ENCODE results near the gene OMP.
A peak's percentile ranks its signal among the peaks of the same experiment; 100 is the strongest.

OMP gene

DNA sequence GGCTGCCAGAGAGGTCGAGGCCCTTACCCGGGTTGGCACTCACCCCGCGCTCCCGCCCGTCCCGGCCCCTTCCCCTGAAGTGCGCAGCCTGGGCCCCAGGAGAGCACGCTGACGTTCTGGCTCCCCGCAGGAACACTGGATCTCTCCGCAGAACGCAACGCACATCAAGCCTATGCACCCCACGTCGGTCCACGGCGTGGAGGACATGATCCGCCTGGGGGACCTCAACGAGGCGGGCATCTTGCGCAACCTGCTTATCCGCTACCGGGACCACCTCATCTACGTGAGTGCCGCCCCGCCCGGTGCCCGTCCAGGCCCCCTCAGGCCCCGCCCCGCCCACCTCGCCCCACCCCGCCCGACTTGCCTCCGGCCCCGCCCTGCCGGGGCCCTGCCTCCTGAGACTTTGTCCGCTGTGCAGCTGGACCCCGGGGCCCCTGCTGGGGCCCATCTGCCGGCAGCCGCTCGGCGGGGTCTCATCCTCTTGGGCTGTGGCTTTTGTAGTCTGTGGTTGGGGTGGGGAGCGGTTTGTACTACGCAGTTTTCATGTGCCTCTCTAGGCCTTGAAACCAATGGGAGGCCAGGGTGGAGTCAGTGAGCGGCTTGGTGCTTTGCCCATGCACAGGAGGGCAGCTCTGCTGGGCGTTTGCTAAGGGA, 45.2 kb downstream of the OMP start:
- Histone ChIP-seq H3K36me3 (no peaks in the 10 kb centered on the region), H3K9me3 (no peaks in the 10 kb centered on the region), H3K9ac (no peak overlapping the region), H4K20me1 (no peaks in the 10 kb centered on the region), H3K4me1 (peaks cover 77% of the 10 kb centered on the region), H3K4me2 (peak overlapping the region; percentile 94), H3K4me3 (no peak overlapping the region), H3K27me3 (no peaks in the 10 kb centered on the region), H3K27ac (0 out of 2 replicates have a peak overlapping the region, but pooled peaks have one; percentile 35)
- peak; percentile 73 for TF ChIP-seq Cebpa-rat (IDR thresholded peaks at IDR 0.05)

DNA sequence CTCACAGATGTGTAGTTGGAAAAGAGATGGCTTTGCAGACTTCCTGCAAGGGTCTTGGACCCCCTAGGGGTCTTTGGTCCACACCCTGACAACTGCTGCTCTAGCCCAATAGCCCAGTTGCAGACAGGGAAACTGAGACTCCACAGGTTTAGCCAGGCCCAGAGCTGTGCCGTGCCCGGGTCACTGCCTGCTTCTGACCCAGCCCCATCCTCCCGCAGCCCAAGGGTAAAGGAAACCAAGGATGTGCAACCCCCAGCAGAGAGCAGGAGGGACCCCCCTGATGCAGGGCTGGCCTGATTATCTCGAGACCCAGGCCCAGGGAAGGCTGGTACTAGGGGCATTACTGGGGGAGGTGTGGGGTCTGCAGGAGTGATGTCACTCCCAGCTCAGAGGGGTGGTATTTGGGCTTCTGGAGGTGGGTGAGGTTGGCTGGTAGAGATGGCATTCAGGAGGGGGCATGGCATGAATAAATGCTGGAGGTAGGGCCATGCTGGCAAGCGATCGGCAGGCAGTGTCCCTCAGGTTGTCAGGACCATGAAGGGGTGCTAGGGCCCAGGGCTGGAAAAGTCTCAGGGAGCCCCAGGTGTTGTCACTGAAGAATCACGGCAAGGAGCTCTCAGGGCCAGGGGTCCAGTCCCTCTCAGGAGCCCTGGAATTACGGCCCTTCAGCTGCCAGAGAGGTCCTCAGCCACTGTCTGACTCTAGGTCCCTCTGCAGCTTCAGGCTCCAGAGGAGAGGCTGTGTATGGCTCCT, 46.5 kb downstream of the OMP start:
- H3K27ac ChIP-seq, result no peak overlapping the region; the same call in 1 of the 2 replicates
- H3K36me3 ChIP-seq, result no peaks in the 10 kb centered on the region
- peak overlapping the region; percentile 94 for H3K4me2 ChIP-seq
- H3K4me3 ChIP-seq, result no peak overlapping the region
- H3K9ac ChIP-seq, result no peak overlapping the region
- TF ChIP-seq Cebpa-rat (IDR thresholded peaks at IDR 0.05), result no peak
- H4K20me1 ChIP-seq, result no peaks in the 10 kb centered on the region
- H3K9me3 ChIP-seq, result no peaks in the 10 kb centered on the region
- H3K27me3 ChIP-seq, result no peaks in the 10 kb centered on the region
- H3K4me1 ChIP-seq, result peaks cover 78% of the 10 kb centered on the region

DNA sequence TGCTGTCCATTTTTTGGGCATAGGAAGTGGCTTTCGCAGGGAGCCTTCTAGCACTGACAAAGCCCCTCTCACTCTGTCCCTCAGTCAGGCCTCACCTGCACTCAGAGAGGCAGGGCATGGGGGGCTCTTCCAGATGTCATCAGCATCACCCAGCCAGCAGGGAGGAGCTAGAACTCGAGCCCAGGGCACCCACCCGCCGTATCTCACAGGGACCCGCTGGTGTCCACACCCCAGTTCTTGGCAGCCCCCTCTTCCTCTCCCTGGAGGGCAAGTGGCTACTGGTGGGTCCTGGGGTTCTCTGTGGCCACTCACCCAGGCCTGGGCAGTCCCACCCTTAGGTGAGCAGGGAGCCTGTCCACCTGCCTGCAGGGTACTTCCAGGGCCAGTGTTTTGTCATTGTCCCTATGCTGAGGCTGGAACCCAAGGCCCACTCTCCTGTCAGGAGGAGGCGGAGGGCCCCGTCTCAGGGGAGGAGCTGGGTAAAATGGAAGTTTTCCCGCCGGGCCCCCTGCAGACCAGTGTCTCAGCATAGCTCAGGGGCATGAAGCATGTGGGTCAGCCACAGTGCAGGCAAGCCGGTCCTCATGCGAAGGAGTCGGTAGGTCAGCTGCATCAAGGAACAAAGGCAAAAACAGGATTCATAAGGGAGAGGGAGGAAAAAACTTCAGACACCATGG, 47.2 kb downstream of the OMP start:
- no peaks in the 10 kb centered on the region for H3K9me3 ChIP-seq
- H3K27me3 ChIP-seq, result no peaks in the 10 kb centered on the region
- H3K4me3 ChIP-seq, result no peak overlapping the region
- H3K27ac ChIP-seq, result no peak overlapping the region
- no peaks in the 10 kb centered on the region for H4K20me1 ChIP-seq
- TF ChIP-seq Cebpa-rat (IDR thresholded peaks at IDR 0.05), result no peak
- H3K9ac ChIP-seq, result no peak overlapping the region
- no peaks in the 10 kb centered on the region for H3K36me3 ChIP-seq
- peak overlapping the region; percentile 94 for H3K4me2 ChIP-seq
- peaks cover 86% of the 10 kb centered on the region for H3K4me1 ChIP-seq

DNA sequence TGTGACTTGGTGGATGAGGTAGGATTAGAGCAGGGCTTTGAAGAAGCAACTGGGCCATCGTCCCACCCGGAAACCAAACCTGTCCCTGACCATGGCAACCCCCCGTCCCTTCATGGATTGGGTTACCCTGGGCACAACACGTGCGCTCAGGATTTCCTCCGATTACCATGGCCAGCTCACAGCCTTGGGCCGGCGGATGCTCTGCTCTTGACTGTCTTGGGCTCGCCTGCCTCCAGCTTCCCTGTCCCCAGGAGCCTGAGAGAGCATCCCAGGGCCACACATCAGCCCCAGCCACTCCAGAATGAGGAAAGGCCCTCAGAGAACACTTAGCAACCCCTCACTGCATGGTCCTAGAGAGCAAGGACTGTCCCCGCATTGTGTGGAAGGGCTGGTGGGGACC, 48.2 kb downstream of the OMP start:
- Histone ChIP-seq H3K9me3 (no peaks in the 10 kb centered on the region), H3K4me1 (peaks cover 95% of the 10 kb centered on the region), H3K27me3 (no peaks in the 10 kb centered on the region), H3K4me2 (peak overlapping the region; percentile 94), H3K4me3 (no peak overlapping the region), H3K9ac (no peak overlapping the region), H3K27ac (peak overlapping the region; percentile 72), H4K20me1 (no peaks in the 10 kb centered on the region), H3K36me3 (no peaks in the 10 kb centered on the region)
- no peak for TF ChIP-seq Cebpa-rat (IDR thresholded peaks at IDR 0.05)

DNA sequence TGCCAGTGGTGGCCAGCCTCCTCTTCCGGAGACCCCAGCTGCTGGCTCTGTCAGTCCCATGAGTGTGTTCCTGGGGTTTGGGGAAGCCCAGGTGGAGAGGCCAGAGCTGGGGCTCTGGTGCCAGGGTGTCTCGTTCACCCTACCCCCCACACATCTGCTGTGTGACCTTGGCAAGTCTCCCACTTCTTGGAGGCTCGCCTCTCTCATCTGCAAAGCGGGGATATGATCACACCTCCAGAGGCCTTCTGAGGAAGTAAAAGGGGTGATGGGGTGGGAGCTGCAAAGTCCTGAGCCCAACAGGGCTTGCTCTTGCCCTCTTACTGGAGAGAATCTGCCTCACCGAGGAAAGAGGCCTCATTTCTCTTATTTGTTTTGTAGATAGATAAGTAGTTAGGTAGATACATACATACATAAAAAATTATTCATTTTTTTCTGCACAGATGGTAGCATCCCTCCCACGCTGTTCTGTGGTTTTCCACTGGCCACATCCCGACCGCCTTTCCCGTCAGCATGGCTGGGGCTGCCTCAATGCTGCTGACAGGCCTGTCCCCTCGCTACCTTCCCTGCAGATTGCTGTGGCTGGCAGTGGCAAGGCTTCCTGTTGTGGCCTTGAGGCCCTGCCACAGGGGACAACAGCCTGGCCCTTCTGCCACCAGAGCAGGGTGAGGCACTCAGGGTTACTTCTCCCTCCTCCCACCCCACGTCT, 49.3 kb downstream of the OMP start:
- Histone ChIP-seq H3K36me3 (no peaks in the 10 kb centered on the region), H3K9me3 (no peaks in the 10 kb centered on the region), H3K4me3 (peak overlapping the region; percentile 15; the same call in 1 of the 2 replicates), H3K4me1 (peaks cover 94% of the 10 kb centered on the region), H4K20me1 (no peaks in the 10 kb centered on the region), H3K27ac (peak overlapping the region; percentile 72), H3K27me3 (no peaks in the 10 kb centered on the region), H3K4me2 (peak overlapping the region; percentile 94), H3K9ac (peak overlapping the region; percentile 36; the same call in 1 of the 2 replicates)
- TF ChIP-seq Cebpa-rat (IDR thresholded peaks at IDR 0.05), result no peak

DNA sequence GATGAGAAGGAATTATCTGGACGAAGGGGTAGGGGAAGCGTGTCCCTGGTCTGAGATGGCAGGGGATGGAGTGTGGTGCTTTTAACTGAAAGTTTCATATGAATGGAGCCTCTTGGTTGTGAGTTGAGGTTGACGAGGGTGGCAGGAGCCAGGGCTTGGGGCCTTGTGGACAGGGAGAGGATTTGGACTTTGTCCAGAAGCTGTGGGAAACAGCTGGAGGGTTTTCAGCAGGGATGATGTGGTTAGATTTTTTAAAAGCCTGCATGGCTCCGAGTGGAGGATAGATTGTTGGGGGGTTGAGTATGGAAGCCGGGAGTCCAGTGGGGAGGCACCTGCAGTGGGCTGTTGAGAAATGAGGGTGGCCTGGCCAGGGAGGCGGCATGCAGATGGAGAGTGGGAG, 50.2 kb downstream of the OMP start:
- H3K27ac ChIP-seq, result peak overlapping the region; percentile 72
- TF ChIP-seq Cebpa-rat (IDR thresholded peaks at IDR 0.05), result no peak
- H3K36me3 ChIP-seq, result no peaks in the 10 kb centered on the region
- H3K4me2 ChIP-seq, result peak overlapping the region; percentile 94
- H3K9ac ChIP-seq, result peak overlapping the region; percentile 36; the same call in 1 of the 2 replicates
- H3K4me3 ChIP-seq, result peak overlapping the region; percentile 15; the same call in 1 of the 2 replicates
- peaks cover 86% of the 10 kb centered on the region for H3K4me1 ChIP-seq
- no peaks in the 10 kb centered on the region for H3K27me3 ChIP-seq
- no peaks in the 10 kb centered on the region for H3K9me3 ChIP-seq
- no peaks in the 10 kb centered on the region for H4K20me1 ChIP-seq
